Measurements from ENCODE around the gene GRM8. TPM values are rescaled to one million over a fixed set of nuclear protein-coding genes. Genes with fewer than 3 reads are reported as not detected.

GRM8 gene
- total RNA-seq, 2 donors from 2014 or later, result not detected

DNA sequence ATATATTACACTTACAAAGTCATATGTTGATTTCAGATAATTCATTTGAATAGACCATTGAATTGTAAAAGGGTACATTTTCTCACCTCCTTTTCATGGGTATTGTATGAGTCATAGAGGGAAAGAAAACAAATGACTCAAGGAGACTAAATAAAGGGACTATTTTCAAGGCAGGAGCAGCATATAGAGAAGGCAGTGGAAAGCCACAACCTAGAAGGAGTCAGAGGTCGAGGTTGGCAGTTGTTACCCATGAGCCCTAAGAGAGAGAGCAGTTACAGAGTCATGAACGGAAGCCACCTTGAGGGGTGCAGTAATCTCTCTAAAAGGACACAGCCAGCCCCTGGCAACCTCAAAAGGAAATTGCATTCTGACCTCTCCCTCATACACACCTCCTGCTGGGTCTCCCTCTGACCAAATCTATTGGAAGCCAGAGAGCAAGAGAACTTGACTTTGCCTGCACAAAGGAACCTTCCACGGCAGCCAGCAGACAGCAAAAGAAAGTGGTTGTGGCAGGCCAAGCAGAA is 137.9 kb downstream of the GRM8 start:
- Mint-ChIP-seq H3K36me3 (peaks cover 0 to 6% of the 10 kb centered on the region in 2 donors), H3K27ac (no peak overlapping the region), H3K9me3 (peaks cover 6 to 10% of the 10 kb centered on the region in 2 donors)
- no peak for DNase-seq (ENCODE audit: low spot score in 2 of 2)
- ATAC-seq, result peak in 1 of 2 donors; percentile 82

- no peak overlapping the region for H3K27ac Mint-ChIP-seq
- ATAC-seq (peak in 1 of 2 donors; percentile 54), DNase-seq (ENCODE audit: low spot score in 2 of 2) (peak in 1 of 2 donors; percentile 36)
- peaks cover 0 to 6% of the 10 kb centered on the region in 2 donors for H3K36me3 Mint-ChIP-seq
- H3K9me3 Mint-ChIP-seq, result peaks cover 15 to 20% of the 10 kb centered on the region in 2 donors
Measured at GRCh38 chr7:127107601-127108007, 145.1 kb downstream of the GRM8 start.

GRCh38 chr7:127093340-127093739 is 159.4 kb downstream of the GRM8 start:
- ATAC-seq, result no peak
- no peaks in the 10 kb centered on the region for H3K36me3 Mint-ChIP-seq
- no peaks in the 10 kb centered on the region for H3K9me3 Mint-ChIP-seq
- no peak overlapping the region for H3K27ac Mint-ChIP-seq
- no peak for DNase-seq (ENCODE audit: low spot score in 2 of 2)

GRCh38 chr7:127091620-127092019 is 161.1 kb downstream of the GRM8 start:
- Mint-ChIP-seq H3K9me3 (peaks cover 0 to under 1% of the 10 kb centered on the region in 2 donors), H3K36me3 (no peaks in the 10 kb centered on the region), H3K27ac (no peak overlapping the region)
- DNase-seq (ENCODE audit: low spot score in 2 of 2) (no peak), ATAC-seq (no peak)

DNA sequence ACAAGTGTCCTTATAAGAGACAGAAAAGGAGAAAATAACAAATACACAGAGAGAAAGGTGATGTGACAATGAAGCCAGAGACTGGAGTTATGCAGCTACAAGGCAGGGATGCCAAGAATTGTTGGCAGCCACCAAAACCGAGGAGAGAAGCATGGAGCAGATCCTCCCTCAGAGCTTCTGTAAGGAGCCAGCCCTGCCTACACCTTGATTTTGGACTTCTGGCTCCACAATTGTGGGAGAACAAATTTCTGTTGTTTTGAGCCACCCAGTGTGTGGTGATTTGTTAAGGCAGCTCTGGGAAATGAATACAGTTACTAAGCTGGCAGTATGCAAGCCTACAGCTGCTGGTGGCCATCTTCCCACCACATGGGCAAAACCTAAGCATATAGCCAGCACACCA is 163.6 kb downstream of the GRM8 start:
- no peak for DNase-seq (ENCODE audit: low spot score in 2 of 2)
- Mint-ChIP-seq H3K27ac (no peak overlapping the region), H3K36me3 (no peaks in the 10 kb centered on the region), H3K9me3 (peaks cover 0 to 5% of the 10 kb centered on the region in 2 donors)
- no peak for ATAC-seq

DNA sequence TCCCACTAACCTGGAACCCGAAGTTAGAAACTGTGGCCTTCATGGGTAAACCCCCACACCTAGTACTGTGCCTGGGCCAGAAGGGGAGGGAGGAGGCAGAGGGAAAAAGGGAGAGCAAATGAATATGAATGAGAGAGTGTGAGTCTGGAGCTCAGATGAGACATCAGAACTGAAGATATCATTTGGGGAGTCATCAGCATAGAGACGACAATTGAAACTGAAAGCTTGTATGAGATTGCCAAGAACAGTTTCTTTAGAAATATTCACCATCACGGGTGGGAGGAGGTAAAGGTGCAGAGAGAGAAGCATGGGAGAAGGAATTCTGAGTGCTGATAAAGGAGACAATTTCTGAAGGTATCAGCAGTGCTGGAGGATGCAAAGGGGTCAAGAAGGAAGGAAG is 171.2 kb downstream of the GRM8 start:
- Mint-ChIP-seq H3K9me3 (peaks cover 4 to 5% of the 10 kb centered on the region in 2 donors), H3K27ac (no peak overlapping the region), H3K36me3 (no peaks in the 10 kb centered on the region)
- ATAC-seq (no peak), DNase-seq (ENCODE audit: low spot score in 2 of 2) (no peak)

GRCh38 chr7:127080576-127080975 is 172.2 kb downstream of the GRM8 start:
- Mint-ChIP-seq H3K27ac (no peak overlapping the region), H3K9me3 (peaks cover 0 to 5% of the 10 kb centered on the region in 2 donors), H3K36me3 (no peaks in the 10 kb centered on the region)
- DNase-seq (ENCODE audit: low spot score in 2 of 2), result no peak
- no peak for ATAC-seq

- no peak for ATAC-seq
- DNase-seq (ENCODE audit: low spot score in 2 of 2), result no peak
- H3K9me3 Mint-ChIP-seq, result peaks cover 0 to 15% of the 10 kb centered on the region in 2 donors
- H3K36me3 Mint-ChIP-seq, result peaks cover 0 to 6% of the 10 kb centered on the region in 2 donors
- H3K27ac Mint-ChIP-seq, result no peak overlapping the region
Measured at GRCh38 chr7:127066974-127067373, 185.8 kb downstream of the GRM8 start.

DNA sequence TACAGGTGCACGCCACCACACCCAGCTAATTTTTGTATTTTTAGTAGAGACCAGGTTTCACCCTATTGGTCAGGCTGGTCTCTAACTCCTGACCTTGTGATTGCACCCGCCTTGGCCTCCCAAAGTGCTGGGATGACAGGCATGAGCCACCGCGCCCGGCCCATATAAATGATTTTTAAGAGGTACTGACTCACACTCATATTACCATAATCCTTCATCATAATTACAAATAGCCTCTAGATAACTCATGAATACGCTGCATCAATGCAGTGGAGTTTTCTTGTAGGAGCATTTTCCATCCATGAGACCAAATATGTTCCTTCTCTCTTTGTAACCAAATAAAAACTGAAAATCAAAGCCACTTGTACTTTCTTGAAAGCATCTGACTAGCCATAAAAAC is 193.3 kb downstream of the GRM8 start:
- H3K36me3 Mint-ChIP-seq, result peaks cover 0 to 6% of the 10 kb centered on the region in 2 donors
- H3K9me3 Mint-ChIP-seq, result peaks cover 0 to 10% of the 10 kb centered on the region in 2 donors
- no peak overlapping the region for H3K27ac Mint-ChIP-seq
- no peak for DNase-seq (ENCODE audit: low spot score in 2 of 2)
- no peak for ATAC-seq

DNA sequence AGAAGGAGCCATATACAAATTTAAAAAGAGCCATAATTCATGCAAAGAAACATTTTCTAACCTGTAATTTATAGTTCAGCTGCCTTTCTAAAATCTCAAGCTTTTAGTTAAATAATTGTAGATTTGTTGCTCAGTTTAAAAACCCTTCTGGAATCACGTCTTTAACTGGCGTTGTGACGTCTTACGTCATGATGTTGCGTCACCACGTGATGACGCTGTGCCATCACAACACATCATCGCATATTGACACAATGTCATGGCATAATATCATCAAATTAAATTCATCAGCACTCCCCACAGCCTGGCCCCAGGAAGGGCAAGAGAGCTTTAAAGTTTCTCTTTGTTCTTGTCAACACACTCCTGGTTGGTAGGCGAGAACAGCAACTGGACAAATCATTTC is 194.8 kb downstream of the GRM8 start:
- H3K27ac Mint-ChIP-seq, result no peak overlapping the region
- ATAC-seq (no peak), DNase-seq (ENCODE audit: low spot score in 2 of 2) (no peak)
- H3K36me3 Mint-ChIP-seq, result no peaks in the 10 kb centered on the region
- no peaks in the 10 kb centered on the region for H3K9me3 Mint-ChIP-seq

DNA sequence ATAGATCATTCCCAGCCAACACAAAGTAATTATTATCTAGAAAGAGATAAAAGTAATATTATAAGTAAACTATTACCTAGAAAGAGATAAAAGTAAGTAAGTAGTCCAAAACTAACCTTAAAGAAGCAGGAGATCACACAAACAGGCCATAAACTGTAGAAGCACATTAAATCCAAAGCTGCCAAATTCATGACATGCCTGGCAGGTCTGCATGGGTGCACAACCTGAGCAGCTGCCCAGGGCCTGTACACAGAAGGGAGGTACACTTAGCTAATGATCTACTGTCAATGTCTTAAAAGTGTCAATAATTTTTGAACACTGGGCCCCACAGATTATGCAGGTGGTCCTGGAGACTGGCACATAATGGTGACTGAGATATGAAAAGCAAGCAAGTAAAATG is 196.5 kb downstream of the GRM8 start:
- no peaks in the 10 kb centered on the region for H3K9me3 Mint-ChIP-seq
- H3K36me3 Mint-ChIP-seq, result no peaks in the 10 kb centered on the region
- ATAC-seq (no peak), DNase-seq (ENCODE audit: low spot score in 2 of 2) (no peak)
- no peak overlapping the region for H3K27ac Mint-ChIP-seq

GRCh38 chr7:127047521-127047920 is 205.2 kb downstream of the GRM8 start:
- ATAC-seq (no peak), DNase-seq (ENCODE audit: low spot score in 2 of 2) (no peak)
- Mint-ChIP-seq H3K9me3 (no peaks in the 10 kb centered on the region), H3K27ac (no peak overlapping the region), H3K36me3 (no peaks in the 10 kb centered on the region)

DNA sequence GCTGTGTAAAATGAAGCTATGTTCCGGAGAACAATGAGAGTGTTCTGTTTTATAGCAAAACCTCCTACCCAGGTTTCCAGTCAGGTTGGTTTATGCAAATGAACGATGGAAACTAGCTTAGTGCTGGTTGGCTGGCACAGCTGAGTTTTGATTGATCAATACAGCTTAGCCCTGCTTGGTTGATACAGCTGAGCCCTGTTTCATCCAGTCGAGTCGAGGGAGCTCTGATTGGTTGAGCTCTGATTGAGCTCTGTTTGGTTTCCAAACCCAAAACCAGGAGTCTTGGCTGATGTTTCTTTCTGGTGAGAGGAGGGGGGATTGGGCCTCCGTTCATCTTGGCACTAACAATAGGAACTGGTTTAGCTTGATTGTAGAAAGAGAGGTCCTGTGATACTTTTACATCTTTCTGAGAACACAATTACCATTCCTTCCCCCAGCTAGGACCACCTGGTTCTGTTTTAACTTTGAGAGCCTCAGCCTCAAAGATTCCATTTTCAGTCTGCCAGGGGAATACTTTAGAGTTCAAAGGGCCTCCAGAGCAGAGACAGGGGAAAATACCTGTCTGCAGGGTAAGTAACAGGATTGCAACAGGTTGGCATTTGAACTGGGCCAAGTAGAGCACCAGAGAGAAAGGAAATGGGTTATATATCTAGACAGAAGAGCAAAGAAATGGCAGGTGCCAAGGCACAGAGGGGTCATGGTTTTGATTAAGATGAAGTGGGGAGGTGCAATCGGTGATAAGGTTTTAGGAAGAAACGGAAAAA is 210.9 kb downstream of the GRM8 start:
- ATAC-seq, result no peak

GRCh38 chr7:127040042-127040441 is 212.7 kb downstream of the GRM8 start:
- H3K27ac Mint-ChIP-seq, result no peak overlapping the region
- DNase-seq (ENCODE audit: low spot score in 2 of 2) (no peak), ATAC-seq (no peak)
- H3K36me3 Mint-ChIP-seq, result no peaks in the 10 kb centered on the region
- peaks cover 0 to 22% of the 10 kb centered on the region in 2 donors for H3K9me3 Mint-ChIP-seq

More for the DNA sequence above, 210.9 kb downstream of the GRM8 start:
- Mint-ChIP-seq H3K9me3 (peaks cover 0 to 22% of the 10 kb centered on the region in 2 donors), H3K36me3 (no peaks in the 10 kb centered on the region), H3K27ac (no peak overlapping the region)
- DNase-seq (ENCODE audit: low spot score in 2 of 2), result no peak

DNA sequence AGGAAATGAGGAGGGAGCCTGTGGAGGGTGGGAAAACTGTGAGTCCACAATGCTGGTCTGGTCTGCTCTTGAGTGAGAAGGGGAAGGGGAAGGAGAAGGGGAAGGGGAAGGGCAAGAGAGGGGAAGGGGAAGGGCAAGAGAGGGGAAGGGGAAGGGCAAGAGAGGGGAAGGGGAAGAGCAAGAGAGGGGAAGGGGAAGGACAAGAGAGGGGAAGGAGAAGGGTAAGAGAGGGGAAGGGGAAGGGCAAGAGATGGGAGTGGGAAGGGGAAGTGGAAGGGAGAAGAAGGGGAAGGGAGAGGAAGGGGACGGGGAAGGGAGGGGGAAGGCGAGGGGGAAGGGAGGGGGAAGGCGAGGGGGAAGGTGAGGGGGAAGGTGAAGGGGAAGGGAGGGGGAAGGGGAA is 213.2 kb downstream of the GRM8 start:
- DNase-seq (ENCODE audit: low spot score in 2 of 2), result no peak
- peaks cover 0 to 22% of the 10 kb centered on the region in 2 donors for H3K9me3 Mint-ChIP-seq
- no peak for ATAC-seq
- H3K36me3 Mint-ChIP-seq, result no peaks in the 10 kb centered on the region
- H3K27ac Mint-ChIP-seq, result no peak overlapping the region

DNA sequence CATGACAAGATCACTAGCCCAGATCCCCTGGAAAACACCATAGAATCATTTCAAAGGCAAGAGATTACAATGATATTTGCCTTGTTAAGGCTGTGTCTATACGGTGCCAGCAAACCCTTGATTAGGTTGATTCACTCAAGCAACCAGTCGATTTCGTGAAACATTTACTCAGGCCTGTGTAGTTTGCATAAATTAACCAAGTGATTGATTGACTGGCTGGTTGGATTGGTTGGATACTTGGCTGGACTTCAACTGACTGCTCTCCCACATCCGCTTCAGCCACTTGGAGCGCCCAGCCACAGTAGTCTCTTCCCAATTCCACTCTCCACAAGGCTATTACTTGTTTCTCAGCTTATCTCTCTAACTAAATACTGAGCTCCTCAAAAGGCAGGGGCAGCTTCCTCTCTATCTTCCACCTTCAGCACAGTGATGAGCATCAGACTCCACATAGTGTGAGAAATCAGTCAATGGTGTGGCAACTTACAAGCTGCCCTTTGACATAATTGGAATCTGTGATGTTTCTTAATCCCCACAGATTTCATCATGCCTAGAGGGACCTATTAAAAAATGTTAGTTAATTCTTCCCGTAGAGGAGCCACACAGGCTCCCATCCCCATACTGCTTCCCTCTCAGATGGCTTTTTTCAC is 217.4 kb downstream of the GRM8 start:
- H3K9me3 Mint-ChIP-seq, result peaks cover 0 to 4% of the 10 kb centered on the region in 2 donors
- DNase-seq (ENCODE audit: low spot score in 2 of 2) (no peak), ATAC-seq (no peak)
- H3K36me3 Mint-ChIP-seq, result no peaks in the 10 kb centered on the region
- H3K27ac Mint-ChIP-seq, result no peak overlapping the region

- H3K36me3 Mint-ChIP-seq, result no peaks in the 10 kb centered on the region
- peaks cover 0 to 4% of the 10 kb centered on the region in 2 donors for H3K9me3 Mint-ChIP-seq
- no peak overlapping the region for H3K27ac Mint-ChIP-seq
- no peak for DNase-seq (ENCODE audit: low spot score in 2 of 2)
- ATAC-seq, result no peak
Measured at GRCh38 chr7:127034186-127034806, 218.4 kb downstream of the GRM8 start.

All from activated naive CD4-positive, alpha-beta T cell treated with anti-CD3 and anti-CD28 coated beads, Interleukin-2, amount 50 U/mL, for 72 hours (primary cell).